GM21390 (cell line): ENCODE data around the gene SLC25A13.
"Not testable (repeated sequence)": the region's sequence is repeated elsewhere in the genome, so short reads cannot be mapped to it uniquely, and the experiment has no call there.

ENCODE experiments used
- ATAC-seq: cut with Tn5 transposase; IDR thresholded peaks from one replicate; pipeline ENCODE4 v1.9.1; 2021; ENCODE audit not compliant: unreplicated experiment

The SLC25A13 gene

GRCh38 chr7:96300502-96300901, 21.4 kb downstream of the SLC25A13 start:
- ATAC-seq = no peak

- ATAC-seq = no peak
Measured at GRCh38 chr7:96299496-96299895, 22.4 kb downstream of the SLC25A13 start.

GRCh38 chr7:96297876-96298275, 24.0 kb downstream of the SLC25A13 start:
- ATAC-seq = no peak

- ATAC-seq = not testable (repeated sequence)
Measured at GRCh38 chr7:96297446-96297845, 24.5 kb downstream of the SLC25A13 start.

- not testable (repeated sequence) for ATAC-seq
Measured at GRCh38 chr7:96293911-96294310, 28.0 kb downstream of the SLC25A13 start.

- no peak for ATAC-seq
Measured at GRCh38 chr7:96287559-96287958, 34.3 kb downstream of the SLC25A13 start.

- ATAC-seq = no peak
Measured at GRCh38 chr7:96287132-96287531, 34.8 kb downstream of the SLC25A13 start.

- ATAC-seq = peak; percentile 72
Measured at GRCh38 chr7:96285579-96285978, 36.3 kb downstream of the SLC25A13 start.

GRCh38 chr7:96284835-96285234, 37.1 kb downstream of the SLC25A13 start:
- peak; percentile 59 for ATAC-seq

GRCh38 chr7:96284240-96284639, 37.7 kb downstream of the SLC25A13 start:
- no peak for ATAC-seq

- ATAC-seq = no peak
Measured at GRCh38 chr7:96282835-96283234, 39.1 kb downstream of the SLC25A13 start.

GRCh38 chr7:96277921-96278320, 44.0 kb downstream of the SLC25A13 start:
- no peak for ATAC-seq

- no peak for ATAC-seq
Measured at GRCh38 chr7:96276019-96276418, 45.9 kb downstream of the SLC25A13 start.

- ATAC-seq = no peak
Measured at GRCh38 chr7:96273716-96274115, 48.2 kb downstream of the SLC25A13 start.

- no peak for ATAC-seq
Measured at GRCh38 chr7:96269246-96269994, 52.5 kb downstream of the SLC25A13 start.

GRCh38 chr7:96266580-96266979, 55.3 kb downstream of the SLC25A13 start:
- ATAC-seq = no peak

GRCh38 chr7:96266015-96266414, 55.9 kb downstream of the SLC25A13 start:
- no peak for ATAC-seq

- no peak for ATAC-seq
Measured at GRCh38 chr7:96253964-96254363, 67.9 kb downstream of the SLC25A13 start.

- no peak for ATAC-seq
Measured at GRCh38 chr7:96253441-96253840, 68.5 kb downstream of the SLC25A13 start.

GRCh38 chr7:96250776-96251361, 71.0 kb downstream of the SLC25A13 start:
- no peak for ATAC-seq

- no peak for ATAC-seq
Measured at GRCh38 chr7:96248405-96248804, 73.5 kb downstream of the SLC25A13 start.

GRCh38 chr7:96246919-96247318, 75.0 kb downstream of the SLC25A13 start:
- no peak for ATAC-seq

- no peak for ATAC-seq
Measured at GRCh38 chr7:96244992-96245292, 77.0 kb downstream of the SLC25A13 start.
